Muscle layer of colon (tissue), 2 donors: ENCODE data around the gene PTPRR.

Experiments
- H3K27ac ChIP-seq: one replicate; pipeline ENCODE4 v1.7.0; 2013; ENCODE audit warnings: low read depth, mild to moderate bottlenecking, low read length, moderate library complexity
- H3K27me3 ChIP-seq, 2 donors: one replicate each; pipeline ENCODE4 v1.7.0; 2013; ENCODE audit warnings: low read length in 2 of 2, mild to moderate bottlenecking in 2 of 2; ENCODE audit not compliant: insufficient read depth in 2 of 2, control insufficient read depth in 1 of 2
- H3K36me3 ChIP-seq: one replicate; pipeline ENCODE4 v1.7.0; 2013; ENCODE audit warnings: mild to moderate bottlenecking, low read length; ENCODE audit not compliant: insufficient read depth
- H3K4me1 ChIP-seq: one replicate; pipeline ENCODE4 v1.7.0; 2013; ENCODE audit warnings: mild to moderate bottlenecking, low read length; ENCODE audit not compliant: insufficient read depth
- H3K4me3 ChIP-seq, 2 donors: one replicate each; pipeline ENCODE4 v1.7.0; 2013; ENCODE audit warnings: low read length in 2 of 2, low read depth in 1 of 2, mild to moderate bottlenecking in 1 of 2, moderate library complexity in 1 of 2
- H3K9ac ChIP-seq: one replicate; pipeline ENCODE4 v1.7.0; 2013; ENCODE audit warnings: low read length
- H3K9me3 ChIP-seq: one replicate; pipeline ENCODE4 v1.7.0; 2013; ENCODE audit warnings: mild to moderate bottlenecking, low read length
- donor health status: abdominal sarcoma.
- donor health status: Adenocarcinoma of cecum.

The PTPRR gene

GRCh38 chr12:70628701-70629480 lies 291.6 kb downstream of the PTPRR start:
- Histone ChIP-seq H3K9ac (no peak overlapping the region), H3K27me3 (no peaks in the 10 kb centered on the region), H3K4me1 (no peaks in the 10 kb centered on the region), H3K36me3 (no peaks in the 10 kb centered on the region), H3K4me3 (no peak overlapping the region), H3K9me3 (no peaks in the 10 kb centered on the region), H3K27ac (no peak overlapping the region)

- Histone ChIP-seq H3K27me3 (no peaks in the 10 kb centered on the region), H3K9ac (no peak overlapping the region), H3K4me1 (no peaks in the 10 kb centered on the region), H3K4me3 (no peak overlapping the region), H3K27ac (no peak overlapping the region), H3K9me3 (no peaks in the 10 kb centered on the region), H3K36me3 (no peaks in the 10 kb centered on the region)
Observed at GRCh38 chr12:70627677-70628076, 292.9 kb downstream of the PTPRR start.

- Histone ChIP-seq H3K27ac (no peak overlapping the region), H3K4me3 (no peak overlapping the region), H3K4me1 (no peaks in the 10 kb centered on the region), H3K36me3 (no peaks in the 10 kb centered on the region), H3K9me3 (no peaks in the 10 kb centered on the region), H3K27me3 (no peaks in the 10 kb centered on the region), H3K9ac (no peak overlapping the region)
Observed at GRCh38 chr12:70626180-70626579, 294.4 kb downstream of the PTPRR start.

- no peak overlapping the region for H3K27ac ChIP-seq
- no peaks in the 10 kb centered on the region for H3K27me3 ChIP-seq
- no peak overlapping the region for H3K9ac ChIP-seq
- no peaks in the 10 kb centered on the region for H3K4me1 ChIP-seq
- H3K36me3 ChIP-seq = no peaks in the 10 kb centered on the region
- H3K9me3 ChIP-seq = no peaks in the 10 kb centered on the region
- no peak overlapping the region for H3K4me3 ChIP-seq
Observed at GRCh38 chr12:70619471-70620152, 300.9 kb downstream of the PTPRR start.

GRCh38 chr12:70618371-70618770 lies 302.2 kb downstream of the PTPRR start:
- Histone ChIP-seq H3K9ac (no peak overlapping the region), H3K4me3 (no peak overlapping the region), H3K27ac (no peak overlapping the region), H3K36me3 (no peaks in the 10 kb centered on the region), H3K9me3 (no peaks in the 10 kb centered on the region), H3K27me3 (no peaks in the 10 kb centered on the region), H3K4me1 (no peaks in the 10 kb centered on the region)

- Histone ChIP-seq H3K36me3 (no peaks in the 10 kb centered on the region), H3K27ac (no peak overlapping the region), H3K4me1 (no peaks in the 10 kb centered on the region), H3K9ac (no peak overlapping the region), H3K9me3 (no peaks in the 10 kb centered on the region), H3K4me3 (no peak overlapping the region), H3K27me3 (no peaks in the 10 kb centered on the region)
Observed at GRCh38 chr12:70617450-70617849, 303.1 kb downstream of the PTPRR start.

- Histone ChIP-seq H3K4me3 (no peak overlapping the region), H3K36me3 (no peaks in the 10 kb centered on the region), H3K9me3 (no peaks in the 10 kb centered on the region), H3K4me1 (no peaks in the 10 kb centered on the region), H3K9ac (no peak overlapping the region), H3K27me3 (no peaks in the 10 kb centered on the region), H3K27ac (no peak overlapping the region)
Observed at GRCh38 chr12:70615174-70615866, 305.2 kb downstream of the PTPRR start.

GRCh38 chr12:70609739-70610491 lies 310.6 kb downstream of the PTPRR start:
- H3K4me1 ChIP-seq = no peaks in the 10 kb centered on the region
- H3K27me3 ChIP-seq = peaks cover 0 to 11% of the 10 kb centered on the region in 2 donors
- no peak overlapping the region for H3K27ac ChIP-seq
- H3K36me3 ChIP-seq = no peaks in the 10 kb centered on the region
- no peaks in the 10 kb centered on the region for H3K9me3 ChIP-seq
- H3K9ac ChIP-seq = no peak overlapping the region
- peak overlapping the region in 1 of 2 donors; percentile 18 for H3K4me3 ChIP-seq

GRCh38 chr12:70609203-70609602 lies 311.3 kb downstream of the PTPRR start:
- H3K9ac ChIP-seq = no peak overlapping the region
- H3K9me3 ChIP-seq = no peaks in the 10 kb centered on the region
- no peak overlapping the region for H3K27ac ChIP-seq
- peak overlapping the region in 1 of 2 donors; percentile 18 for H3K4me3 ChIP-seq
- H3K4me1 ChIP-seq = no peaks in the 10 kb centered on the region
- H3K27me3 ChIP-seq = peaks cover 0 to 11% of the 10 kb centered on the region in 2 donors
- no peaks in the 10 kb centered on the region for H3K36me3 ChIP-seq

GRCh38 chr12:70608184-70608583 lies 312.4 kb downstream of the PTPRR start:
- Histone ChIP-seq H3K9me3 (no peaks in the 10 kb centered on the region), H3K9ac (no peak overlapping the region), H3K4me3 (no peak overlapping the region), H3K27me3 (peaks cover 0 to 11% of the 10 kb centered on the region in 2 donors), H3K4me1 (no peaks in the 10 kb centered on the region), H3K36me3 (no peaks in the 10 kb centered on the region), H3K27ac (no peak overlapping the region)

GRCh38 chr12:70607107-70607506 lies 313.4 kb downstream of the PTPRR start:
- Histone ChIP-seq H3K27ac (no peak overlapping the region), H3K9me3 (no peaks in the 10 kb centered on the region), H3K4me1 (no peaks in the 10 kb centered on the region), H3K9ac (no peak overlapping the region), H3K4me3 (no peak overlapping the region), H3K27me3 (peaks cover 0 to 11% of the 10 kb centered on the region in 2 donors), H3K36me3 (no peaks in the 10 kb centered on the region)
